GM12878 (cell line): Measurements from ENCODE around the gene STK11. TPM values are rescaled to one million over a fixed set of nuclear protein-coding genes. Genes with fewer than 3 reads are reported as not detected.

Experiments
- ATAC-seq: fragments of 200-7000 bp; cut with Tn5 transposase; 3 replicates; pipeline ENCODE4 v1.9.1; 2020; ENCODE audit warnings: mild to moderate bottlenecking, moderate library complexity
- BruUV-seq: library from RNA; stranded (reverse); fragments of 400-500 nt; replicated peaks from 2 replicates; lab custom pipeline; 2021; lab: Mats Ljungman, UMichigan
- CTCF ChIA-PET: fragments of 300-600 bp; sonication (Branson Sonifier 250); formaldehyde crosslinking; extraction: SDS; loops from one replicate; lab custom pipeline; 2021; ENCODE audit warnings: inconsistent platforms; lab: Yijun Ruan, JAX
- POLR2A ChIA-PET: fragments of 350-600 bp; formaldehyde crosslinking; extraction: SDS; loops from one replicate; lab custom pipeline; 2021; ENCODE audit warnings: inconsistent platforms; lab: Charles Lee
- RAD21 ChIA-PET: fragments of 300-600 bp; sonication (Branson Sonifier 250); formaldehyde crosslinking; loops from one replicate; lab custom pipeline; 2023; ENCODE audit warnings: antibody characterized with exemption; ENCODE audit not compliant: unreplicated experiment; lab: Charles Lee
- SMC1A ChIA-PET: fragments of 300-600 bp; sonication (Branson Sonifier 250); formaldehyde crosslinking; loops from one replicate; lab custom pipeline; 2023; ENCODE audit not compliant: unreplicated experiment, uncharacterized antibody; lab: Charles Lee
- DNase-seq: peaks from one replicate; pipeline ENCODE4 v3.0.0-alpha.2; 2011; ENCODE audit warnings: low read depth, low spot score
- FAIRE-seq: peaks from 3 replicates; lab custom pipeline; 2011; peaks lifted over from hg19 to GRCh38; lab: Jason Lieb, UNC
- H2AFZ ChIP-seq: 2 replicates; pipeline ENCODE4 v1.6.0; 2011; ENCODE audit warnings: low read depth, low read length, control low read depth; ENCODE audit not compliant: control insufficient read depth
- H3K27ac ChIP-seq: 2 replicates; pipeline ENCODE4 v1.5.1; 2011; ENCODE audit warnings: control low read depth; ENCODE audit not compliant: control insufficient read depth, insufficient read depth
- H3K27me3 ChIP-seq, 2 experiments: replicated peaks in 1 of 2; 2 replicates each; pipeline versions ENCODE4 v1.6.0 to v1.6.1; 2011; ENCODE audit warnings: low read length in 1 of 2; ENCODE audit not compliant: control insufficient read depth in 2 of 2, insufficient read depth in 2 of 2
- H3K36me3 ChIP-seq, 2 experiments: 2 replicates each; pipeline ENCODE4 v1.5.1; 2011; ENCODE audit warnings: low read length in 1 of 2; ENCODE audit not compliant: control insufficient read depth in 2 of 2, insufficient read depth in 2 of 2
- H3K4me1 ChIP-seq: 2 replicates; pipeline ENCODE4 v1.6.1; 2011; ENCODE audit warnings: mild to moderate bottlenecking, low read length, moderate library complexity, mixed read lengths; ENCODE audit not compliant: control insufficient read depth, insufficient read depth
- H3K4me2 ChIP-seq: 2 replicates; pipeline ENCODE4 v1.6.0; 2011; ENCODE audit warnings: control low read depth; ENCODE audit not compliant: control insufficient read depth, insufficient read depth
- H3K4me3 ChIP-seq: fragments of 200-600 bp; sonication (generic); 2 replicates; pipeline ENCODE4 v1.5.1; 2016
- H3K79me2 ChIP-seq: 2 replicates; pipeline ENCODE4 v1.6.0; 2011; ENCODE audit warnings: low read length; ENCODE audit not compliant: control insufficient read depth, insufficient read depth
- H3K9ac ChIP-seq: 2 replicates; pipeline ENCODE4 v1.8.0; 2011; ENCODE audit warnings: low read length, control low read depth, mixed read lengths; ENCODE audit not compliant: control insufficient read depth, insufficient read depth
- H3K9me3 ChIP-seq: replicated peaks from 3 replicates; pipeline ENCODE4 v1.5.1; 2011; ENCODE audit warnings: mild to moderate bottlenecking, low read length; ENCODE audit not compliant: control insufficient read depth, insufficient read depth
- H4K20me1 ChIP-seq: 2 replicates; pipeline ENCODE4 v1.6.0; 2011; ENCODE audit not compliant: control insufficient read depth, insufficient read depth
- POLR2A ChIP-seq: IDR thresholded peaks from 2 replicates; pipeline ENCODE4 v1.6.1; 2011; ENCODE audit warnings: low read depth, mild to moderate bottlenecking, low read length
- ZZZ3 ChIP-seq: IDR thresholded peaks from 2 replicates; pipeline ENCODE4 v1.6.1; 2011; ENCODE audit warnings: low read depth; ENCODE audit not compliant: control insufficient read depth, insufficient read length
- whole genome bisulfite sequencing: methylation state at CpG from one replicate; pipeline ENCODE4 v1.1.6; 2016; ENCODE audit warnings: low lambda C conversion rate; ENCODE audit not compliant: insufficient replicate concordance, insufficient coverage; ENCODE audit errors: missing lambda C conversion rate; 5-methylcytosine and 5-hydroxymethylcytosine counted together
- in situ Hi-C: fragments of 300-500 bp; cut with MboI; formaldehyde crosslinking; loops from 9 replicates; pipeline ENCODE4 v1.14.3; 2018; ENCODE audit warnings: mixed read lengths
- intact Hi-C: fragments of 100-400 bp; cut with micrococcal nuclease; formaldehyde crosslinking; loops from one replicate; pipeline ENCODE4 v1.14.2; 2022; ENCODE audit not compliant: unreplicated experiment
- polyA plus RNA-seq, 11 experiments: library from polyadenylated mRNA; depleted of rRNA in 4 of 11; unstranded in 6 of 11; stranded (reverse) in 5 of 11; fragments of >200 nt; fragmentation: Nextera tagmentation in 4 of 11; fragmentation: Illumina TruSeq in 1 of 11; extraction: Ambion mirVana in 4 of 11; extraction: Trizol in 1 of 11; gene quantifications; 1 replicate in 1 of 11; 2 replicates in 10 of 11; pipeline versions ENCODE4 v1.2.1 to v1.2.3, GENCODE V29; 2011 to 2016; ENCODE audit warnings: inconsistent platforms in 2 of 11, missing spikeins in 2 of 11, low read depth in 1 of 11
- total RNA-seq, 4 experiments: library from RNA; depleted of rRNA in 3 of 4; stranded (reverse); fragments of >200 nt in 3 of 4; fragmentation: Illumina TruSeq in 1 of 4; extraction: Trizol in 1 of 4; gene quantifications; 2 replicates each; pipeline versions ENCODE4 v1.2.1 to v1.2.3, GENCODE V29; 2013 to 2021
- TF ChIP-seq, protein P1 (sequence below): fragments of 150-350 bp; IDR thresholded peaks from 2 replicates; pipeline ENCODE4 v1.6.1; 2014; ENCODE audit warnings: mild to moderate bottlenecking, low read depth, low read length

STK11 gene
- total and polyA plus RNA-seq, 10 of the 15 experiments (the other 5 are each of a cell fraction or from before 2014, with no cell fraction given), result 0.33 to 71.0 (median 23.8) TPM

DNA sequence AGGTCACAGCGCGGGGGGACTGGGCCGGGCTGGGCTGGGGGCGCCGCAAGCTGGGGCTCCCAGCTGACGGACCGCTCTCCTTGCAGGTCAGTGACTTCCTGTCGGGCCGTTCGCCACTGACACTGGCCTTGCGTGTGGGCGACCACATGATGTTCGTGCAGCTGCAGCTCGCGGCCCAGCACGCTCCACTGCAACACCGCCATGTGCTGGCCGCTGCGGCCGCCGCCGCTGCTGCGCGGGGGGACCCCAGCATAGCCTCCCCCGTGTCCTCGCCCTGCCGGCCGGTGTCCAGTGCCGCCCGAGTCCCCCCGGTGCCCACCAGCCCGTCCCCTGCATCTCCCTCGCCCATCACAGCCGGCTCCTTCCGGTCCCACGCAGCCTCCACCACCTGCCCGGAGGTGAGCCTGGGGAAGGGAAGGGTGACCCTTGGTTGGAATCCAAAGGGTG is 48.5 kb downstream of the STK11 start:
- Histone ChIP-seq H3K79me2 (peaks cover 61% of the 10 kb centered on the region), H3K27ac (no peak overlapping the region; the same call in 1 of the 2 replicates), H2AFZ (no peak overlapping the region), H3K36me3 (peaks cover 14 to 29% of the 10 kb centered on the region in 2 experiments; a peak in 3 of 4 replicates)
- in situ Hi-C loops, result no loop called here
- FAIRE-seq (no peak), DNase-seq (no peak)
- TF ChIP-seq POLR2A (peak; percentile 32; the same call in 1 of the 2 replicates), ZZZ3 (no peak)
- TF ChIP-seq, protein P1, sequence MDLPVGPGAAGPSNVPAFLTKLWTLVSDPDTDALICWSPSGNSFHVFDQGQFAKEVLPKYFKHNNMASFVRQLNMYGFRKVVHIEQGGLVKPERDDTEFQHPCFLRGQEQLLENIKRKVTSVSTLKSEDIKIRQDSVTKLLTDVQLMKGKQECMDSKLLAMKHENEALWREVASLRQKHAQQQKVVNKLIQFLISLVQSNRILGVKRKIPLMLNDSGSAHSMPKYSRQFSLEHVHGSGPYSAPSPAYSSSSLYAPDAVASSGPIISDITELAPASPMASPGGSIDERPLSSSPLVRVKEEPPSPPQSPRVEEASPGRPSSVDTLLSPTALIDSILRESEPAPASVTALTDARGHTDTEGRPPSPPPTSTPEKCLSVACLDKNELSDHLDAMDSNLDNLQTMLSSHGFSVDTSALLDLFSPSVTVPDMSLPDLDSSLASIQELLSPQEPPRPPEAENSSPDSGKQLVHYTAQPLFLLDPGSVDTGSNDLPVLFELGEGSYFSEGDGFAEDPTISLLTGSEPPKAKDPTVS, result no peak
- TF ChIP-seq, all 136 proteins: peak for 1
- SMC1A ChIA-PET, result interaction anchor here (1.9 kb wide), 1 partner anchor 12 kb away, joined by 14 read pairs; no protein-coding TSS in a partner anchor
- RAD21 ChIA-PET, result interaction anchor here (2.0 to 2.9 kb wide), 2 partner anchors 10 to 12 kb away, joined by 15 to 47 read pairs; no protein-coding TSS in a partner anchor
- H3K9ac ChIP-seq, result no peak overlapping the region
- BruUV-seq, result no TSS peak
- 76% methylated on average over 15 of the region's 37 CpGs for WGBS
- H3K4me1 ChIP-seq, result peaks cover 16% of the 10 kb centered on the region
- H3K27me3 ChIP-seq, result no peaks in the 10 kb centered on the region
- CTCF ChIA-PET, result interaction anchor here (1.2 to 2.3 kb wide), 4 partner anchors 8 to 14 kb away, joined by 4 to 26 read pairs (median 14); no protein-coding TSS in a partner anchor
- H3K9me3 ChIP-seq, result no peaks in the 10 kb centered on the region
- H3K4me3 ChIP-seq, result no peak overlapping the region
- no peaks in the 10 kb centered on the region for H4K20me1 ChIP-seq
- POLR2A ChIA-PET, result interaction anchor here (1.5 to 2.9 kb wide), 3 partner anchors 10 to 19 kb away, joined by 8 to 22 read pairs (median 14); no protein-coding TSS in a partner anchor
- no peak for ATAC-seq
- 0 out of 2 replicates have a peak overlapping the region, but pooled peaks have one; percentile 53 for H3K4me2 ChIP-seq
- intact Hi-C loops, result no loop called here
